ENCODE data around the gene MZT2A.
"Not testable (repeated sequence)": the region's sequence is repeated elsewhere in the genome, so short reads cannot be mapped to it uniquely, and the experiment has no call there.

Gene MZT2A

DNA sequence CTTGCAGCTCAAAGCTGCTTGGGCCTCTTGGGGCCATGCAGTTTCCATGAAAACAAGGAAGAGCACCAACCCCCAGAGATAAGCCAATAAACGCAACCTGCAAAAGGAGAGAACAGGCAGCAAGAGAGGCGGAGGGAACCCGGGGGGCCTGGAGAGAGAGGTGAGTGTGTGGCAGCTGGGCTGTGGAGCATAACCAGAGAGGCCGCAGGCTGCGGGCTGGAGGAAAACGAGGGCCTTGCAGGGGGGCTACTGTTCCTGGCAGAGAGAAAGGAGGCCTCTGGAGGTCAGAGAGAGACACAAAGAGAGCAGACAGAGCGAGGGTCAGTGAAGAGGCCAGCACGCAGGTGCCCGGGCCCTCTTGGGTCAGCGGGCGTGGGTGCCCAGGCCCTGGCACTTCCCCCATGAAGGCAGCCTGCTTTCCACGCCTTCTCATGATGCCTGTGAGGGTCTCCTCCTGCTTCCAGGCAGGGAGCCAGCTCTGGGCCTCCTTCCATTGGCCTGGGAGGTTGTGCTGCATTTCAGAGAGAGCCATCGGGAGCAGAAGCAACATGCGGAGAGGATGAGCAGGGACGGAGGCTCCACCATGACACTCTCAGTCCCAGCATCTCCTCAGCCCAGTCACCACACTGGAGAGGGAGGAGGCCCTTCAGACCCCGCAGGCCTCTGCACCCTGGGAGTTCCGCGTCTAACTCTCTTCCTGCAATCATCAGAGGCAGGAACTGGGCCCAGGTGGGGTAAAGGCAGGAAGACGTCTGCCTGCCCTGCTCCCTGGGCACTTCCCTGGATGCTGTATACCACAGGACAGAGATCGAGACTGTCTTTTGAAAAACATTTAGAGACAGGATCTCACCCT lies 1.4 kb downstream of the MZT2A start:
- DNase-seq, result peak; percentile 60

DNA sequence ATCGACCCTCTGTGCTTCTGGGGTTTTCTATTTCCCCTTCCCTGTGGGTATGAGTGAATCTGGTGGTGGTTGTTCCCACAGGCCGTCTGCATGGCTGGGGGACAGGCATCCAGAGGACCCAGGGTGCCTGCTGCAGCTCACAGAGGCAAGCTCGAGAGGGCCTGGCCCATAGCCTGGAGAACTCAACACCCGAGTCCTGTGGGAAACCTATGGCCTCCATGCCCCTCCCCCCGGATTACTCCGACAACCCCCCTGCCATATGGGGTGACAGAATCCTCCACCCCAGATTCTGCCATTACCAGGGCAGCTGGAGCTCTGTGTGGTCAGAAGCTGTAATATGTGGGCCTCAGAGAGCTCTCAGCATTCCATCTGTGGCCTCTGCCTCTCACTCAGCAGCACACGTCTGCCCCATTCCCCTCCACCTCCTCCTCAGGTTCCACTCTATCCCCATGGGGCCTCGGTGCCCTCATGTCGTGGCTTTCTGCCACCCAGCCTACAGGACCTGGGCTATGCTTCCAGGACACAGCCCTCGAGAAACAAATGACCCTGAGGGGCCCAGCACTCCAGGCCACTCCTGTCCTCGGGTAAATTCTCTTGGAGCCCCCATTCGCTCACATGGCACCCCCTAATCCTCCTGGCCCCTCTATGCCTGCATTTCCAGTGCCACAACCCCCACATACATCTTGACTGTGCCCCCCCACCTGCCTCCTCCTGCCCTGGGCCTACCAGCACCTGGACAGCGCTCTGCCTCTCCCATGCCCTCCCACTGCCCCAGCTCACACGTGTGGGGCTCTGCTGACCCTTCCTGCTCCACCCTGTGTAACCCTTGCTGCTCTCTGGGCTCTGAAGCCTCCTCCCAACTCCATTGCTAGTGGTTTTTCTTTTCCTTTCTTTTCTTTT lies 3.6 kb downstream of the MZT2A start:
- no peak for DNase-seq

DNA sequence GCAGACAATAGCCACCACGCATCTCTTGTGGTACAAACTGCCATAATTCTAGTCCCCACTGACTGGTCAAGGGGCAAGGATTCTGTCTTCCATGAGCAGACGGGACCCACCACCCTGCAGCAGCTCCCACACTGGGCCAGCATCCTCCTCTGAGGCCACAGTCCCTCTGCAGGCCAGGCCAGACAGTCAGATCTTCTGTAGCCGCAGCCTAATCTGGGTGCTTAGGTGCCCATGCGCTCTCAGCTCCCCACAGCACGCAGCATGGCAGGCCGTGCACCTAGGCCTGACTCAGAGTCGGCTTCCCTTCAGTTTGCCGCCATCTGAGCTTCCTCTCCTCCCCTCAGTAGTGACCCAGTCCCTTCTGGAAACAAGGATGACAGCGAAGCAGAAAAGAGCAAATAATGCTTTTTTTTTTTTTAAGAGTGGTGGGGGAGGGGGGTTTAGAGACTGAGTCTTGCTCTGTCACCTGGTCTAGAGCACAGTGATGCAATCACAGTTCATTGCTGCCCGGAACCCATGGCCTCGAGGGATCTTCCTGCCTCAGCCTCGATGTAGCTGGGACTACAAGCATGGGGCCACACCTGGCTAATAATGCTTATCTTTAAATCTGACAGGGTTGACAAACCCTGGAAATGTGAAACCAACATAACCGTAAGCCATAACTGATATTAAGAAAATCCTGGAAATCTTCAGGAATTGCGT lies 5.8 kb downstream of the MZT2A start:
- DNase-seq, result not testable (repeated sequence)

DNA sequence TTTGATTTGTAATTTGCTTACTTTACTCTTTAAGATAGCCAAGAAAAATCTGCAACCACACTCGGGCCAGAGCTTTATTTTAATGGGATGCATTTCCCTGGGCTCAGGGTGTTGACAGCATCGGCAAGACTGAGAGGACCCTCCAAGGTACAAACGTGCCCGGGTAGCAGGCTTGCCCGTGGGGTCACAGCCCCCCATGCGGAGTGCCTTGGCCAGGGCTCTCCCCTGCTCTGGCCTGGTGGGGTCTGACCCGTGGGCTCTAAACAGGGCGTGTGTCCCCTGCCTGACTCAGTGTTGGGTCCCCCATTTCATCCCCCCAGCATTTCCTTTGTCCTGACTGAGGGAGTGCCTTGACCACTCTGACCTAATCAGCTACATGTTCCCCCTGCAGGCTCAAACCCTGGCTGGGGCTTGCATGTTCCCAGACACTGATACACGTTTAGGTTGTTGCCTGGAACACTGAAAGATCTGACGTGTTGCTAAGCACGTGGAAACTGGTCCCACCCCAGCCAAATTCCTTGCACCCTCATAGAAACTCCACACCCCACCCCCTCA lies 7.2 kb downstream of the MZT2A start:
- not testable (repeated sequence) for DNase-seq

DNA sequence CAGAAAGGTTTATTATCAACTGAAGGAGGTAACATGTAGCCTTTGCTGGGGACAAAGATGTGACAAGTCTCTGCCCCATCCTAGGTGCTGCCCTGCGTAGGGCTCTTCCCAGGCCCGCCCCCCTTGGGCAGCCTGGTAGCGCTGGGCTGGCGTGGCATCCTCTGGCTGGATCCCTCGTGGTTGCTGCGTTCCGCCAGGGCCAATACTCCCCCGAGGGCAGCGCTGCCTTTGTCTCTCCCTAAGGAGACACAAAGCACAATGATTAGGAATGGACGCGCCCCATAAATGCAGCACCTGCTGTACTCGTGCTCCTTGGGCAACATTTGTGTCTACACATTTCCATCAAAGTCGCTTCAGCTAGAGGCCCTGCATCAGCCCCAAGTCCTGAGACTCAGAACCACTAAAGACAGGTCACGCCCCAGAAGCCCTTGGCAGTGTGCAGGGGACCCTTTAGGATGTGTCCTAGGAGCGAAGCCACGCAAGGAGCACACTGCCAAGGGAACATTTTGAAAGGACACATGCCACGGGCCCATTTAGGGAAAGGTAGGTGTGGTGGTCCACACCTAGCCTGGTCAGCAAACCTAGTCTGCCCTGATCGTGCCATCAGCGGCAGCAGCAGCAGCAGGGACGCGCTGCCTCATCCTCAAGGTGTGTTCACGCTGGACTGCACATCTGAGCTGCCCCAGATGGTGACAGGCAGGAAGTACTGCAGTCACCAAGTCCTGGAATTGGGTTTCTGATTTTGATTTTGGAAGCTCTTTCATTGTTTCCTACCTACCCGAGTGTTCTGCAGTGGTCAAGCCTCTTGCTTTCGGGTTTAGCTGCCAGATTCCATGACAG lies 8.0 kb downstream of the MZT2A start:
- DNase-seq, result not testable (repeated sequence)

DNA sequence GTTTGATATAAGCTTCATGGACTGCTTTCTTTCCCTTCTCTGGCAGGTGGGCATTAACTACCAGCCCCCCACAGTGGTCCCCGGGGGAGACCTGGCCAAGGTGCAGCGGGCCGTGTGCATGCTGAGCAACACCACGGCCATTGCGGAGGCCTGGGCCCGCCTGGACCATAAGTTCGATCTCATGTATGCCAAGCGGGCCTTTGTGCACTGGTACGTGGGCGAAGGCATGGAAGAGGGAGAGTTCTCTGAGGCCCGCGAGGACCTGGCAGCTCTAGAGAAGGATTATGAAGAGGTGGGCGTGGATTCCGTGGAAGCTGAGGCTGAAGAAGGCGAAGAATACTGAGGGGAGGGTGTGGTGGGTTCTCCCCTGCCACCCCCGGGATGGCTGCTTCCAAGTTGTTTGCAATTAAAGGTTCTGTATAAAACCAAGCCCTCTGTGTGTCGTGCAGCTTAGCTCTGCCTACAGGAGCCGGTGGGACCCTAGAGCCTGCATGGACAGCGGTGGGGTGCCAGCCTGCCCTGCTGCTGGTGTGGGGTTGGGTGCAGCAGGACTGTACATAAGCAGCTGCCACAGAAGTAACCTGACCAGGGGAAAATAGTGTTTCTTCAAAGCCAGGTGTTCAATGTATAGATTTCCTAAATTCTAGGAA lies 9.6 kb downstream of the MZT2A start:
- DNase-seq, result not testable (repeated sequence)

DNA sequence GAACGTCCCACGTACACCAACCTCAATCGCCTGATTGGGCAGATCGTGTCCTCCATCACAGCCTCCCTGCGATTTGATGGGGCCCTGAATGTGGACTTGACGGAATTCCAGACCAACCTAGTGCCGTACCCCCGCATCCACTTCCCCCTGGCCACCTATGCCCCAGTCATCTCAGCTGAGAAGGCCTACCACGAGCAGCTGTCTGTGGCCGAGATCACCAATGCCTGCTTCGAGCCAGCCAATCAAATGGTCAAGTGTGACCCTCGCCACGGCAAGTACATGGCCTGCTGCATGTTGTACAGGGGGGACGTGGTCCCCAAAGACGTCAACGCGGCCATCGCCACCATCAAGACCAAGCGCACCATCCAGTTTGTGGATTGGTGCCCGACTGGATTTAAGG lies 11.8 kb downstream of the MZT2A start:
- not testable (repeated sequence) for DNase-seq

DNA sequence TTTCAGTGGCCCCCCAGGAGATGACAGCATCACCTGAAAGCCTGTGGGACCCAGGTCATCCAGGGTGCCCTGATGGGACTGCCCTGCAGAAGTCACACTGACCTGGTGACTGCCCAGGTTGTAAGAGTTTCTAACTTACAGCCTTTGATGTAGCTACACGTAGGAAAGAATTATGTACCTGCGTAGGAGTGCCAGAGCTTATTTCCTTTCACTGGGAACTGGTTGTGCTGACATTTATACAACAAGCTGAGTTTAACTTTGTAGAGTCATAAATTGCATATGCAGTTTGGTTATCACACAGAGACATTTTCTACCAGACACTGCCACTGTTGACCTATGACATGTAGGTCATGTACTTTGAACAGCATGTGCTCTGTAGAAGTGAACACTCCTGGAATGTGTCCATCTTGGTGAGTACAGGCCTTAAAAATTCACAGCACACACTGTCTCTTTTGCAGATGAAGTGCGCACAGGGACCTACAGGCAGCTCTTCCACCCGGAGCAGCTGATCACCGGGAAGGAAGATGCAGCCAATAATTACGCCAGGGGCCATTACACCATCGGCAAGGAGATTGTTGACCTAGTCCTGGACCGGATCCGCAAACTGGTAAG lies 13.2 kb downstream of the MZT2A start:
- DNase-seq, result not testable (repeated sequence)

DNA sequence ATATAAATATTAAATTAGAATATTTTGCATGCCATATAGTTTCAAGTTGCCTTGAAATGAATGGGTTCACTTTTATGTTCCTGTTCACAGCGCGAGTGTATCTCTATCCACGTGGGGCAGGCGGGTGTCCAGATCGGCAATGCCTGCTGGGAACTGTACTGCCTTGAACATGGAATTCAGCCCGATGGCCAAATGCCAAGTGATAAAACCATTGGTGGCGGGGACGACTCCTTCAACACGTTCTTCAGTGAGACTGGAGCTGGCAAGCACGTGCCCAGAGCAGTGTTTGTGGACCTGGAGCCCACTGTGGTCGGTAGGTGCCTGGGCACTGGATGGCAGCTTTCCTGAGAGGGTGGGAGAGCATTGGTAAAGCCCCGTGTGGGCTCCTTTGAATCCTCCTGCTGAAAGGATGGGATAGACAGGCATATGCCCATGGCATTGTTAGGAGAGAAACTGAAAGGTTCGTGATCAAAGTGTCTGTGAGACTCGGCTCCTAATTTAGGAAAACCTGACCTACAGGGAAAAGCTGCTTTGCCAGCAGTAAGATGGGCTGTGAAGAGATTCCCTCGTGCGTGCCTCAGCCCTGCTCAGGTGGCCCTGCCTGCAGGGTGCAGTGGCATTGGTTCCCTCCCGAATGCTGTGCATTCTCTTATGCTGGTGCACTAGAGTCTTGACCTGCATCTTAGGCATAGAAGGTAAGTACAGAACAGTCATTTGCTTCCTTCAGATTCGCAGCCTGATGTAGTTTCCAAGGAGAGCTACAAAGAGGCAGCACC lies 13.9 kb downstream of the MZT2A start:
- DNase-seq, result not testable (repeated sequence)

DNA sequence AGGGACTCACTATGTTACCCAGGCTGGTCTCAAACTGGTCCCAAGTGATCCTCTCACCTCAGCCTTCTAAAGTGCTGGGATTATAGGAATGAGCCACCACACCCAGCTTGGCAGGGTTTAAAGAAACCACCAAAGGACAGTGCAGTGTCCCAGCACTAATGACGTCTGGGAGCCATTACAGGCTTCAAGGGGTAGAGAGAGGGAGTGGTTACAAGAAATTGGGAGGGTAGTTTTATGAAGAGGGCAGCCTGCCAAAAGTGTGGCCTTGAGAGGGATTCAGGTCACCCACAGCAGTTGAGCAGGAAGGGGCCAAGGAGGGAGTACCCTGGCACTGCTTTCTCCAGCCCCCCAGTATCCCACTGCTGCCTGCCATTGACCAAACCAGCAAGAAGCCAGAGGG lies 15.0 kb downstream of the MZT2A start:
- not testable (repeated sequence) for DNase-seq

DNA sequence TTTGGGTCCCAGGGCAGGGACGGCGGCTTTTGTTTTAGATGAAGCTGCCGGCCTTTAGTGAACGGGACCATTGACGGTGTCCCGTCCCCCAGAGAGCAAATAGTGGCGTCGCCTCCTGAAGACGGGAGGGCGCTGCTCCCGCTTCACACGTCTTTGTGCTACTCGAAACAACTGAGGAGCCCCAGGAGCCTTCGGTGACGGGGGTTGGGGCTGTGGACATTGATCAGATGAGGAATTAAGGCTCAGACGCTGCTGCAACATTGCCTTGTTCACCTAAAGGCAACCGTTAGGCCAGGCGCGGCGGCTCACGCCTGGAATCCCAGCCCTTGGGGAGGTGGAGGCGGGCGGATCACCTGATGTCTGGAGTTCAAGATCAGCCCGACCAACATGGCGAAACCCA lies 15.8 kb downstream of the MZT2A start:
- DNase-seq, result not testable (repeated sequence)

DNA sequence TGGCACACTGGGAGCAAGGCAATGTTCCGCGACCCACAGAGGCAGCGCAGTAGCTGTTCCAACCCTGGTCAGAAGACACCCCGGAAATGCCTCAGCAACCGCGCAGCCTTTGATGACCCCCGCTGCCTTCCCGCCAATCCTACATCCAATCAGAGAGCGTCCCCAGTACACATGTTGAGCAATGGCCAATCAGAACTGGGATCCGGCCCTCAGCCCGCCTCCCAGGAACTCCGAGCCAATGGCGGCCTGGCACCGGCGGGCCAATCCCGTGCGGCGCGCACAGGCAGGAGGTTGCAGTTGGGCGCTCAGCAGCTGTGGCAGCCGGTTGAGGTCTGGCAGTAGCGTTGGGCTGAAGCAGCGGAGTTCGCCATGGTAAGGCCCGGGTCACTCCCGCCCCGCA lies 16.4 kb downstream of the MZT2A start, which contains the start of gene TUBA3D:
TUBA3D (plus strand) TSS at position 289 of the 400 bp plus-strand sequence; CDS start at position 370, 81 bp downstream.
- DNase-seq, result no peak

DNA sequence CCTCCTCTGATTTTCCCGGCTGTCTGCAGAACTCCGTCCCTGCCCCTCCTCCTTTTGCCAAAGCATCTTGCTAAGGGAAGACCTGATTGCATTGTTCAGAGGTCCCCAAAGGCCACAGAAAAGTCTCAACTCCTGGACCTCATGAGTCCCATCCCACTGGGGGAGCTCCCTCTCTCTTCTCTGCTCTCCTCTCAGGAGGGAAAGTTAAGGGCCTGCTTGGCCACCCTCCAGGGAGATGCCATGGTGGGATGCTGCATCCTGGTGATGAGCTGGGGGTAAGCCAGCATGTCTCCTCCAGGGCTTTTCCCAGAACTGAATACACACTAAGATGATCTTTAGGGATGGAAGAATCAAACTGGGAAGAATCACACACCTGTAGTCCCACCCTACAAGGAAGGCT lies 18.9 kb downstream of the MZT2A start:
- DNase-seq, result not testable (repeated sequence)

DNA sequence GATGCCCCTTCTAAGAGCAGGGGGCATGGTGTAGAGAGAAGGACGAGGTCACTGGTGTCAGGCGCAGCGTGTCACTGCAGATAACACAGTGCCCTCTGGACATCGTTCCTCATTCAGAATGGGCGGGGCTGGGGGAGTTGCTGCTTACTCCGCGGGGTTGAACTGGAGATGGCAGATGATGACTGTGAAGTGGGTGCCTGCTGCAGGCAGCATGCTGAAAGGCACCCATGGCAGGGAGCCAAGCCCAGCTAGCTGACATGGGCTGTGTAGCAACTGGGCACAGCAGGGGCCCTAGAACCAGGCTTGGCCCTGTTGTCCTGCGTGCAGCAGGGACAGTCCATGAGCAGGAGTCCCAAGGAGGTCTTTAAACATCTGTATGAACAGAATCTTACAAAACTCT lies 20.6 kb downstream of the MZT2A start:
- not testable (repeated sequence) for DNase-seq

DNA sequence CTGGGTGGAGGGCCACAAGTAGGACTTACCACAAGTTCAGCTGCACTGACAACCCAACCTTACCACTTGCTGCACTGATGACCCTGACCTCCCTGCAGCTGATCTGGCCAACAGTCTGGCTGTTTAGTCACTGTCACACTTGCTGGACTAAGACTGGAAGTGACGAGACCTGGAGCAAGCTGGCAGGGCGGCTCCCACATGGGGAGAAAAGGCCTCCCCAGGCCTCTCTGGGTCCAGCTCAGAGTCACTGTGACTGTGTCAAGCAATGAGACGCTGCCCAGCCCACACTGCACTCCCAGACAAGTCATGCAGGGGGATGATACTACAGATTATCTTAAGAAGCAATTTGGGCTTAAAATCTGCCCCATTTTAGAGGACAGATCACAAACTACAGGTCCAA lies 21.3 kb downstream of the MZT2A start:
- not testable (repeated sequence) for DNase-seq

DNA sequence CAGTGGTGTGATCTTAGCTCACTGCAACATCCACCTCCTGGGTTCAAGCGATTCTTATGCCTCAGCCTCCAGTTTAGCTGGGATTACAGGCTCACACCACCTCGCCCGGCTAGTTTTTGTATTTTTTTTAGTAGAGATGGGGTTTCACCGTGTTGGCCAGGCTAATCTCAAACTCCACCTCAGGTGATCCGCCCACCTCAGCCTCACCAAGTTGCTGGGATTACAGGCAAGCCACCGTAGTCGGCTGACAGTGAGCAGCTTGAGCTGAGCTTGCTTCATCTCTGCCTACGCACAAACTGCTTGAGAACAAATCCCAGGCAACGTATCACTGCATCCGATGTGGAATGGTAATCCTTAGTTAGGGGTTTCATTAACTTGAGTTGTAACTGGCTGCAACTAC lies 24.5 kb downstream of the MZT2A start:
- DNase-seq, result not testable (repeated sequence)

DNA sequence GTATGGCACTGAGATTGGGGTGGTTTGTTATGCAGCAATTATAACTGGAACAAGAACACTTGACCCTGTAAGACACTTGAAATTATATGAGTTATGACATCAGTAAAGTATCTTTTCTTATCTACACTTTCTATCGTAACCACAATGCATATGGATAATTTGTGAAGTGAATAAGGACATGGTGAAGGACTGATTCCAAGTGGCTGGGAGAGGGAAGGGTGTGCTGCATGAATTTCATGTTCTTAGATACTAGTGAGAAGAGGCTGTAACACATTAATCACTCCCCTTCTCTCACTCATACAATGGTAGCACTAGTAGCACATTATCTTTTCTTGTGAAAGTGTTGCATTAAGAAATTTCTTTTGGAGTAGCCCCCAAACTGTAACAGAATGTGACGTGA lies 37.3 kb downstream of the MZT2A start:
- not testable (repeated sequence) for DNase-seq

DNA sequence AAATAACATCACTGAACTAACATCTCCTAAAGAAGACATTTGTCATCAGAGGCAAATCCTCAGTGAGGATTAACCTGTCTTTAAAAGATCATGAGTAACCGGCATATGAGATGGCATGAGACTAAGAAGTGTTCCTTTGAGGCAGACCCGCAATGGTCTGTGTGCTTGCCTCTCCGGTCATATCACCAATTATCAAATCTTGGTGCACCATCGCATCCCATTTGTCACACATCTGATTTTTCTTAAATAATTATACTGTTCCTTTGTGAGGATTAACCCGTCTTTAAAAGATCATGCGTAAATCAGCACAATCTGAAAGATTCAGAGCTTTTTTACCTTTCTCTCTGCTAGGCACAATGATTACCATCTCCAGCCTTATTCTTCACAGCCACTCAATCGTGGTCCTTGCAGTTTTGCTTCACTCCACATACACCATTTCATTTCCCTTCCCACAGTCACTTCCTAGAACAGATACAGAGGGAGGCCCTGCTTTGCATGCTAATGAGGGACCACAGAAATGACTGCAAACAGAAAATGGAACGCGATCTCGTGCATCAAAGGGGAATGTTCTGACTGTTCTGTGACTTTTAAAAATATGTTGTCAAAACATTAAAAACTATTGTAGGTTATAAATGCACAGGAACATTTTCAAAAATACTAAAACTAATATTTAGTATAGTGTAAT lies 40.8 kb downstream of the MZT2A start:
- DNase-seq, result not testable (repeated sequence)

DNA sequence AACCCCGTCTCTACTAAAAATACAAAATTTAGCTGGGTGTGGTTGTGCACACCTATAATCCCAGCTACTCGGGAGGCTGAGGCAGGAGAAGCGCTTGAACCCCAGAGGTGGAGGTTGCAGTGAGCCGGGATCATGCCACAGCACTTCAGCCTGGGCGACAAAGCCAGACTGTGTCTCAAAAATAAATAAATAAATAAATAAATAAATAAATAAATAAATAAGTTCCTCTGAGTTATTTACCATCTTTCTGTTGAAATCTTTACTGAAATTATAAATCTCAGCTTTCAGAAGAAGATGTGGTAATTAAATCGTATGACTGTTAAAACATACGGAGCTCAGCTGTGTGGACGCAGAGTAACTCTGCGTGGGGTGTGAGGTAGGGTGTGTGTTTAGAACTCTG lies 44.2 kb downstream of the MZT2A start:
- DNase-seq, result not testable (repeated sequence)
